H1 (cell line): ENCODE data around the gene RUSC2. TPM values are rescaled to one million over a fixed set of nuclear protein-coding genes. Genes with fewer than 3 reads are reported as not detected.

Source experiments
- EP300 ChIP-seq, 2 experiments: IDR thresholded peaks; 1 replicate in 1 of 2; 2 replicates in 1 of 2; pipeline ENCODE4 v1.6.1; 2011 to 2012; ENCODE audit warnings: low read depth in 2 of 2, low read length in 2 of 2, mild to moderate bottlenecking in 2 of 2, borderline replicate concordance in 1 of 2, inconsistent platforms in 1 of 2, moderate library complexity in 1 of 2
- HDAC2 ChIP-seq, 2 experiments: fragments of 300-600 bp in 1 of 2; sonication (generic) in 1 of 2; IDR thresholded peaks; 2 replicates each; pipeline ENCODE4 v1.6.1; 2011 to 2012; ENCODE audit warnings: low read depth in 2 of 2, low read length in 2 of 2, mild to moderate bottlenecking in 2 of 2, moderate library complexity in 2 of 2, borderline replicate concordance in 1 of 2, inconsistent platforms in 1 of 2
- JUND ChIP-seq: IDR thresholded peaks from 2 replicates; pipeline ENCODE4 v1.6.1; 2011; ENCODE audit warnings: mild to moderate bottlenecking, improper control_type of control experiment, low read length
- PHF8 ChIP-seq: fragments of 200-600 bp; sonication (generic); conservative IDR thresholded peaks from 2 replicates; pipeline ENCODE4 v1.7.1; 2012; ENCODE audit warnings: low read depth, mild to moderate bottlenecking, inconsistent platforms, low read length, moderate library complexity
- RFX5 ChIP-seq: IDR thresholded peaks from 2 replicates; pipeline ENCODE4 v1.6.1; 2011; ENCODE audit warnings: low read depth, low read length, improper control_type of control experiment, borderline replicate concordance
- RNF2 ChIP-seq: fragments of 200-900, 300-1000 bp; sonication (generic); IDR thresholded peaks from 2 replicates; pipeline ENCODE4 v1.7.1; 2016; ENCODE audit warnings: borderline replicate concordance, low read depth, mild to moderate bottlenecking, antibody characterized with exemption, low read length; ENCODE audit not compliant: poor library complexity, severe bottlenecking; ENCODE audit errors: missing control alignments
- RXRA ChIP-seq: IDR thresholded peaks from 2 replicates; pipeline ENCODE4 v1.6.1; 2011; ENCODE audit warnings: low read depth, mild to moderate bottlenecking, low read length, moderate library complexity; ENCODE audit not compliant: insufficient read depth
- SIRT6 ChIP-seq: IDR thresholded peaks from one replicate; pipeline ENCODE4 v1.7.1; 2012; ENCODE audit warnings: low read length, inconsistent platforms
- SRF ChIP-seq: IDR thresholded peaks from 2 replicates; pipeline ENCODE4 v1.6.1; 2011; ENCODE audit warnings: mild to moderate bottlenecking, low read depth, low read length, moderate library complexity
- TEAD4 ChIP-seq: IDR thresholded peaks from 2 replicates; pipeline ENCODE4 v1.6.1; 2012; ENCODE audit warnings: low read depth, low read length, inconsistent platforms, mixed read lengths
- polyA plus RNA-seq, 7 experiments: library from polyadenylated mRNA; depleted of rRNA in 3 of 7; stranded (reverse) in 5 of 7; unstranded in 2 of 7; fragments of >200 nt in 5 of 7; fragments of 200-250 nt in 2 of 7; gene quantifications; 1 replicate in 5 of 7; 2 replicates in 1 of 7; 4 replicates in 1 of 7; pipeline versions ENCODE4 v1.2.1 to v1.2.3, GENCODE V29; 2011 to 2013; ENCODE audit warnings: missing spikeins in 2 of 7, mixed read lengths in 2 of 7
- total RNA-seq: library from RNA; stranded (reverse); fragmentation: NEBNext Ultra II Directional; extraction: Animal tissue kit (Norgen Biotek cat#: 25700); gene quantifications from 2 replicates; pipeline ENCODE4 v1.2.1, GENCODE V29; 2021

The RUSC2 gene
- total and polyA plus RNA-seq, 2 of the 8 experiments (the other 6 are each of a cell fraction or from before 2014, with no cell fraction given) = 4.2 to 7.9 TPM

- no peak for TF ChIP-seq SRF
- TF ChIP-seq EP300 (IDR thresholded peaks at IDR 0.05; ENCODE audit: borderline replicate concordance in 1 of 2, low read depth in 2 of 2, low read length in 2 of 2) = peak in 1 of 2 experiments; percentile 13; a peak in 1 of 3 replicates
- TF ChIP-seq RNF2 = no peak
- TF ChIP-seq PHF8 = no peak
- 0 out of 4 replicates have a peak, but pooled peaks of 1 of the 2 experiments have one; percentile 33 for TF ChIP-seq HDAC2 (IDR thresholded peaks at IDR 0.05; ENCODE audit: borderline replicate concordance in 1 of 2, low read depth in 2 of 2, low read length in 2 of 2)
- peak; percentile 47; the same call in 1 of the 2 replicates for TF ChIP-seq JUND
- no peak for TF ChIP-seq RXRA
- no peak for TF ChIP-seq SIRT6
- peak; percentile 99 for TF ChIP-seq TEAD4
- no peak for TF ChIP-seq RFX5
Measured at GRCh38 chr9:35518225-35518821, 28.4 kb downstream of the RUSC2 start (continued).
